ENCODE data around the gene PLXNB2. TPM values are rescaled to one million over a fixed set of nuclear protein-coding genes. Genes with fewer than 3 reads are reported as not detected.
"Not testable (repeated sequence)": the region's sequence is repeated elsewhere in the genome, so short reads cannot be mapped to it uniquely, and the experiment has no call there.

The PLXNB2 gene
- total RNA-seq, 1 experiment from 2014 or later, result 27.6 TPM

DNA sequence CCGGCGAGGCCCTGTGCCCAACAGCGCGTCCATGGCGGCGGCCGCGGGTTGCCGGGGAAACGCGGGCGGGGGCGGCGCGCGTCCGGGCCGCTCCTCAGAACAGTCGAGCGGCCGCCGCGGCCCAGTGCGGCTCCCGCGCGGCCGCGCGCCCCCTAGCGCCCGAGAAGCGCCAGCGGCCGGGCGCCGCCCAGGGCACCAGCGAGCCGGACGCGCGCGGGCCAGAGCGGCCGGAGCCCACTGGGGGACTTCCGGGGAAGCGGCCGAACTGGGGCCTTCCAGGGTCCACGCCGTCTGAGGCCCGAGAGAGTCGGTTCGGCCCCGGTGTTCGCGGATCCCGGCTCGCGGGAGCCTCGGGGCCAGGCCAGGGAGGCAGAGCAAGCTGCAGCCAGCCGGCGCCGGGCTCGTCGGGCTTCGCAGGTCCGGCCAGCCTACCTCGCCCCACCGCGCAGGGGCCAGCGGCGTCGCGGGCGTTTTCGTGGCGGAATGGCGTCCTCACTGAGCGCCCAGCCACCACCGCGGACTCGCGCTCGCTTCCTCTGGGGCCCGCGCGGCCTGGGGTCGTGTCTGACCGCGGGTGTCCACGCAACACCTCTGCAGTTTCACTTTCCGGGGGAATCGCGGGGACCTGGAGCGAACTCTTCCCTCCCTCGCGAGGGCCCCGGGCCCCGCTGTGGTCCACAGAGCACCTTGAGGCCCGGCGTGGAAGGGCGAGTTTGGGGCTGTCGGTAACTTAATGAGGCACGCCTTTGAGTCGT is 19.7 kb upstream of the PLXNB2 start, which contains the start of gene DENND6B:
Gene DENND6B (minus strand): TSS at position 57 of the 755 bp plus-strand sequence. CDS start 24 bp downstream, at position 33.
- DNase-seq (ENCODE audit: low read depth), result peak; percentile 71

DNA sequence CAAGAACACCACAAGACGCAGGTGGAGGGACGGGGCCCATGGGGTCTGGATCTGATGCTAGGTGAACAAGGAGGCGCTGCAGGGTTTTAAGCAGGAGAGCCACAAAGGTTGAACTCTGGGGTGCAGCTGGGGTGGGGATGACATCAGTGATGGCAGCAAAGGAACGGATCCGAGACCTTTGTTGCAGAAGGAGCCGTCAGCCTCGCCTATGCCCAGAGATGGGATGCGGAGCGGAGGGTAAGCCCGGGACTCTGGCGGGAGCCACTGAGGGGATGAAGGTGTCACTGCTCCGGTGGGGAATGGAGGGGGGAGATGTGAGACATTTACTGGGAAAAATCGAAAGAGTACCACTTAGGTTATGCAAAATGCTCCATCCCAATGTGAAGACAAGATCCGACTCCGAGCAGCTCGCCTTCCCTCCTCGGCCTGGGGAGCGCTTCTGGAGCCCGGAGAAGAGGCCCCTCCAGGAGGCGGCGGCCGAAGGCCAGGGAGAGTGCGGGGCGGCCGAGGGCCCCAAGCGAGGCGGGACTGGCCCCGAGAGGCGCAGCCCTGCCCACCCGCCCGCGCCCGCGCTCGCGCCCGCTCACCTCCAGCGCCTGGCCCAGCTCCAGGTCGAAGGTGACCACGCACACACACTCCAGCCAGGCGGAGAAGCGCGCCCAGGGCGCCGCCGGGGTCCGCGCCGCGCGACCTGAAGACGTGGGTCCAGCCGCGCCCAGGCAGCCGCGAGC is 18.9 kb upstream of the PLXNB2 start:
- DNase-seq (ENCODE audit: low read depth), result no peak

DNA sequence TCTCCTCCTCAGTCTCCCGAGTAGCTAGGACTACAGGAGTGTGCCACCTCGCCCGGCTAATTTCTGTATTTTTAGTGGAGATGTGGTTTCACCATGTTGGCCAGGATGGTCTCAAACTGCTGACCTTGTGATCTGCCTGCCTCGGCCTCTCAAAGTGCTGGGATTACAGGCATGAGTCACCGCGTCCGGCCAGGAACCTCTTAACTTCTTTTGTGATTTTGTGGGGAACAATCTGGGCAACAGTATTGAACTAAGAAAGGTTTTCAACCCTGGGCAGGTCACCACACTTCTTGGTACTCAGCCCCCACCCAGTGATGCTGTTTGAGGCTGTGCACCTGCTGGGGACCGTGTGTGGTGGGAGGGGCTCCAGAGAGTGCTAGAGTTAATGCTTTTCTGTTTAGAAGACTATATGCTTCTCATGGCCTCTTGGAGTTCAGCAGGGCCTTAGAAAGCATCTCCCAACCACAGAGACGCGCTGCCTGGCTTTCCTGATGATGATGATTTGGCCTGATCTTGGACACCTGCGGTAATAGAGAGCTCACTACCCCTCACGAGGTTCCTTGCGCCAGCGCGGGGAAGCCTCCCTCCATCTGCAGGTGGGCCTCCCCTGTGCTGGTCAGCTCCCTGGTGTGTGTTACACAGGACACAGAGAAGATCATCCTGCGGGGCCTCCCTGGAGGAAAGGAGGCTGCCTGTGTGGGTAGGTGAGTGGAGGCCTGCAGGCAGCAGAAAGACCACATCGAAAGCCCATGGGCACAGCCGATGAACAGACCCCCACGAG is 18.2 kb upstream of the PLXNB2 start:
- no peak for DNase-seq (ENCODE audit: low read depth)

DNA sequence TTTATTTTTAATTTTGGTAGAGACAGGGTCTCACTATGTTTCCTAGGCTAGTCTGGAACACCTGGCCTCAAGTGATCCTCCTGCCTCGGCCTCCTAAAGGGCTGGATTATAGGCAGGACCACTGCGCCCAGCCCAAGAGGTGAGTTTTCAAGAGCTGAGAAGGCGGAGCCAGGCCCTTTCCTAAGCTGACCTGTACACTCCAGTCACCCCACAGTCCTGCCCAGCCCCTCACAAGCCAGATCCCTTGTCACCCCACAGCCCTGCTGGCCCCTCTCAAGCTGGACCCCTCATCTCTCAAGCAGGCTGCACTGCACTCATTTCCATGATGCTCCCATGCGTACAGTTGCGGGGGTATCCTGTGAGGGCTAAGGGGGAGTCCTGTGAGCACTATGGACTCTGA is 16.5 kb upstream of the PLXNB2 start:
- no peak for DNase-seq (ENCODE audit: low read depth)

DNA sequence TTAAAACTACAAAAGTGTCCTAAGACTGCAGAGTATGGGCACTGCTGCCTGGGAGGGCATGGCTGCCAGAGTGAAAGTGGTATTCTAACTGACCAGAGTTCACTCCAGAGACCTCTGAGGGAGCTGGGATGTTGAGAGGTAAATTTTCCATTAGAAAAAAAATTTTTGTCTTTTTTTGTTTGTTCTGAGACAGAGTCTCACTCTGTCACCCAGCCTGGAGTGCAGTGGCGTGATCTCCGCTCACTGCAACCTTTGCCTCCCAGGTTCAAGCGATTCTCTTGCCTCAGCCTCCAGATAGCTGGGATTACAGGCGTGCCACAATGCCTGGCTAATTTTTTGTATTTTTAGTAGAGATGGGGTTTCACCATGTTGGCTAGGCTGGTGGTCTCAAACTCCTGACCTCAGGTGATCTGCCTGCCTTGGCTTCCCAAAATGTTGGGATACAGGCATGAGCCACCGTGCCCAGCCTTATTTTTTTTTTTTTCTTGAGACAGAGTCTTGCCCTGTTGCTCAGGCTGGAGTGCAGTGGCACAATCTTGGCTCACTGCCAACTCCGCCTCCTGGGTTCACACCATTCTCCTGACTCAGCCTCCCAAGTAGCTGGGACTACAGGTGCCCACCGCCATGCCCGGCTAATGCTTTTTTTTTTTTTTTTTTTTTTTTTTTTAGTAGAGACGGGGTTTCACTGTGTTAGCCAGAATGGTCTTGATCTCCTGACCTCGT is 15.1 kb upstream of the PLXNB2 start:
- not testable (repeated sequence) for DNase-seq (ENCODE audit: low read depth)

DNA sequence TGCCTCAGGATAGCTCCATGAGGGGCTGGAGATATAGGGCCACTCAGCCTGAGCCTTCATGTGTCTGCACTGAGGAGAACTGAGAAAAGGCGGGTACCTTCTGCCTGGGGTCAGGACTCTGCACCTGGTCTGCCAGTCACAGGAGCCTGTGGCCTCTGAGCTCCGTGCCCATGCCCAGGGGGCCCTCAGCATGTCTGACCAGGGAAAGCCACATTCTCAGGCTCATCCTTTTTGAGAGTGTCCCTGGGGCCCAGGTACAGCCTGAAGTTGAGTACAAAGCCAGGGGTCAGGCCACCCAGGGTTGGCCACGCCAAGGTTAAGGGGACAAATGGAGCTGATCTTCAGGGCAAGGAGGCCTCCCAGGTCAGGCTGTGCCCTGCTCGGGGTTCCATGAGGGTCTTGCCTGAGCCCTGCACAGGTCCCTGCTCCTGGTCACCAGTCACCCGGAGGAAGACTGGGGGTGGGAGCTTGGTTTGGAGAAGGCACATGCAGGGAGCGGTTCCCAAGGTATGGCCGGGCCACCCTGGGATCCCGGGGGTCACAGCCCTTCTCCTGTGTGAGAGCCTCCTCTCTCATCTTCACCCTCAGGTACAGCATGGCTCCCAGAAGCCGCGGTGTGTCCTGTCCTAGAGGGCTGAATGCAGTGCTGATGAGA is 13.4 kb upstream of the PLXNB2 start:
- DNase-seq (ENCODE audit: low read depth), result no peak

DNA sequence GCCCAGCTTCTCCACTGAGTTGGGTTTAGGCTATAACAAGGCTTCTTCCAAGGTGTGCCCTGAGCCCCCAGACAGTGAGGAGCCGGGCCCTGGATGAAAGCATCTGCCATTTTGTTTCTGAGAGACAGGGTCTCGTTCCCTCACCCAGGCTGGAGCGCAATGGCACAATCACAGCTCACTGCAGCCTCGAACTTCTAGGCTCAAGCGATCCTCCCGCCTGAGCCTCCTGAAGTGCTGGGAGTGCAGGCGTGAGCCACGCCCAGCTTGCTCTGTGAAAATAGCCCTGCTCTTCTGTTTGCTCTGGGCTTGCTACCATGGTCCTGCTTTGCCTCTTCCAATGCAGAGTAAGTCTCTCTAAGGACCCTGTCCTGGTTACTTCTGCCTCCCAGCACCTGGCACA is 12.7 kb upstream of the PLXNB2 start:
- DNase-seq (ENCODE audit: low read depth), result no peak

DNA sequence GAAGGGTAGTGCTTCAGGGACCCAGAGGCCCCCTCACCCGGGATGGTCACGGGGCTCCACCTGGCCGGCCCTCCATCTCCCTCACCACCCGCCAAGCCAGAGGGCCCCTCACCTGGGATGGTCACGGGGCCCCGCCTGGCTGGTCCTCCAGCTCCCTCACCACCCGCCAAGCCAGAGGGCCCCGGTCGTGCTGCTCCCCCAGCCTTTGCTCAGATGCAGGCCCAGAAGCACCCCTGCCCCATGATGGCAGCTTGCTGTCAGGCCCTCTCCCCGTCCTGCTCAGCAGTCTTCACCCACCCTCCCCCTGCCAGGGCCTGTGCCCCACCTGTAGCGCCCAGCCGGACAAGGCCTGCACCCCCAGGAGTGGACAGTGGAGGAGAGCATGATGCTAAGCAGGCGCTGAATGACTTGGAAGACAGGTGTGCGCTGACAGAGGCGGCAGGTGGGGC is 12.1 kb upstream of the PLXNB2 start:
- no peak for DNase-seq (ENCODE audit: low read depth)

DNA sequence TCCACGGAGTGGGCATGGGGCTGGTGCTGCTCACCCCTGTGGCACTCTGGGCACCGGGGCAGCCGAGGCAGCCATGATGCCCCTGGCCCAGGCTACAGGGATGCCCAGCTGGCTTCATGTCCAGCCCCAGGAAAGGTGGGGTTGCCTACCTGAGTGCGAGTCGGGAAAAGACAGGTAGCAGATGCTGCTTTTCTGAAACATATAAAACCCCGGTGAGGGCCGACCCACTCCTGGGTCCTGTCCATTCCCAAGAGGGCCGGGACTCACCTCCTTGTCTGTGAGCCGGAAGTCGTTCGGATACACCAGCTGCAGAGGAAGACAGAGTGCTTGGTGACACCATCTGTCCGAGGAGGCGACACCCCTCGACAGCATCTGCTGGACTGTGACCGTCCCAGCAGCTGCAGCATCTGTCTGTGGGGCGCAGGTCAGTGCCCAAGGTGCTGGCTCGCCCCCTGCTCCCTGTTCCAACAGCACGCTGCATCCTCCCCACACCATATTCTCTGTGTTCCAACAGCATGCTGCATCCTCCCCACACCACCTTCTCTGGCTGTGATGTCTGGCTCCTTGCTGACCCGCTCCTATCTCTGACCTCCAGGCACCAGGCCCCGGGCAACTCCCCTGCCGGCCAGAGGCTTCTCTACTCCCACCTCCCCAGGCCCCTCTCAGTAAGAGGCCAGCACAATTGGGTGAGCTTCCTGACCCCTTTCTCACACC is 11.4 kb upstream of the PLXNB2 start:
- no peak for DNase-seq (ENCODE audit: low read depth)

DNA sequence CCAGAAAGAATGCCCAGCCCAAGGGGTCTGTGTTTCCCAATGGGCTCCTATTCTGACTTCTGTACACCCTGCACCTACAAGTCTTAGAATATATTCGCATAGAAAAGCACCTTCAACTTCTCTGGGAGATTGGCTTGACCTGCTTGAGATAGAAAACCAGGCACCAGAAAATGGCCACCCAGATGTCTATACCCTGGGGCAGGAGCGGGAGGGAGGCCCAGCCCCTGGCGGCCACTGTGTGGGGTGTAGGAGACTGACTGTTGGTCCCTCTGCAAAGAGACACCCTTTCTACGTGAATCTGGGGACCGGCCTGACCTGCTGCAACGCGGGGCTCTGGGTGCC is 10.9 kb upstream of the PLXNB2 start:
- no peak for DNase-seq (ENCODE audit: low read depth)

DNA sequence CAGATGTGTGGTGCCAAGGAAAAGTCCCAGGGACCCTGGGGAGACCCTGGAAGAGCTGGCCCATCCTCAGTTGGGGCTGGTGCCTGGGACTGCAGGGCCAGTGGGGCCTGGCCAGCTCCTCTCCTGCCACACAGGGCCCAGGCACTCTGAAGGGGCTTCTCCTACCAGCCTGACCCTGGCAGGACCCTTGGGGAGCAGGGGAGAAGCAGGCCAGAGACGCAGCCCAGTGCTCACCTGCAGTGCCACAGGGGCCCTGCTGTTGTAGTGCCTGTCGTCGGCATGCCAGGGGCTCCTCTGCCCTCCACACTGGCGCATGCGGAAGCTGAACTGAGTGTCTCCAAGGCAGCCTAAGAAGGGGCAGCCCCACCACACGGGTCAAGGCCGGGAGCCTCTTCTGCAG is 10.2 kb upstream of the PLXNB2 start:
- DNase-seq (ENCODE audit: low read depth), result no peak

DNA sequence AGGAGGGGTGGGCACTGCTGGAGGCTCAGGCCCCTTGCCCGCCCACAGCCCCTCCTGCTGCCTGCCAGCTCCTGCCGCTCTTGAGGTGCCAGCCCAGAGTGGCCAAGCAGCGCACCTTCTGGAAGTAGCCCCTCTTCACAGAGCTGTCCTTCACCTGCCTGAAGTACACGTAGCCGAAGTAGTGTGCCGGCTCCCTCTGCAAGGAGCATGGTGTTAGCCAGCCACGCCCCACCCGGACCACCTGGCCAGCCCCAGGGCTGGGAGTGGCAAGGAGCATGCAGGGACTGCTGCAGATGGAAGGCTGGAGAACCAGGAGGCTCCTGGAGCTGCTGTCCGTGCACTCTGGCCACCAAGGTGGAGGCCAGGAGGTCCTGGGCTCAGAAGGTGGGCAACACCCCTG is 9.7 kb upstream of the PLXNB2 start:
- DNase-seq (ENCODE audit: low read depth), result no peak

DNA sequence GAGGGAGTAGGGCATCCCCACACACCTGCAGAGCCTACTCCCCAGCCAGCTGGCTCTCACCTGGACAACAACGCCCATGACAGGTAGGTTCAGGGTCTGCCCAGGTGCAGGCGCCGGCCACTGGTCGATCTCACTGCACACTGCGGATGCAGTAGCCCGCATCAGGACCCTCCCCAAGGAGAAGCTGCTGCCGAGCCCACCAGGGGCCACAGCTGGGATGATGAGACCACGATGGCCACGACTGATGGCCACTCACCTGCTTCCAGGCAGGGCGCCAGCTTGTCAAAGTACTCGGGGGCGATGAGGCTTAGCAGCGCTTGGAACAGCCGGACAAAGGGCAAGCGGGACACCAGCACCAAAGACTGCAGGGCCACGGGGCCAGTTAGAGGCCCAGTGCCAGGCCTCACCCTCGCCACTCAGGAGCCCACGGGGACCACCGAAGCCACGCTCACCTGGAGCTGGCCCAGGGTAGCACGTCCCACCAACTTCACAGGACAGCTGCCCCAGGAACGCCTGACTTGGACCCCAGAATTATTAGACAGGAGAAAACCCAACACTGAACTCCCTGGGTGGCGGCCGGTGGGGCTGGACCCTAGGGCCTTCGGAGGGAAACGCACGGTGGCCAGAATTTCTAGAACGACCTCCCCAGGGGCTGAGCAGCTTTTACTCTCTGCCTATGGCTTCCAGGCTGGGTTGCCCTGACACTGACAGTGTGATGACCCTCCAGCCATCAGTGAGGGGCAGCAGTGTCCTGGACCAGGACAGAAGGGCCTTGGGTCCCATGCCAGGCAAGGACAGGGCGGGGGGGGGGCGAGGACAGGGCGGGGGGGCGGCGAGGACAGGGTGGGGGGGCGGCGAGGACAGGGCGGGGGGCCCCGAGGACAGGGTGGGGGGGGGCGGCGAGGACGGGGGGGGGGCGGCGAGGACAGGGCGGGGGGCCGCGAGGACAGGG is 8.9 kb upstream of the PLXNB2 start:
- DNase-seq (ENCODE audit: low read depth), result no peak

DNA sequence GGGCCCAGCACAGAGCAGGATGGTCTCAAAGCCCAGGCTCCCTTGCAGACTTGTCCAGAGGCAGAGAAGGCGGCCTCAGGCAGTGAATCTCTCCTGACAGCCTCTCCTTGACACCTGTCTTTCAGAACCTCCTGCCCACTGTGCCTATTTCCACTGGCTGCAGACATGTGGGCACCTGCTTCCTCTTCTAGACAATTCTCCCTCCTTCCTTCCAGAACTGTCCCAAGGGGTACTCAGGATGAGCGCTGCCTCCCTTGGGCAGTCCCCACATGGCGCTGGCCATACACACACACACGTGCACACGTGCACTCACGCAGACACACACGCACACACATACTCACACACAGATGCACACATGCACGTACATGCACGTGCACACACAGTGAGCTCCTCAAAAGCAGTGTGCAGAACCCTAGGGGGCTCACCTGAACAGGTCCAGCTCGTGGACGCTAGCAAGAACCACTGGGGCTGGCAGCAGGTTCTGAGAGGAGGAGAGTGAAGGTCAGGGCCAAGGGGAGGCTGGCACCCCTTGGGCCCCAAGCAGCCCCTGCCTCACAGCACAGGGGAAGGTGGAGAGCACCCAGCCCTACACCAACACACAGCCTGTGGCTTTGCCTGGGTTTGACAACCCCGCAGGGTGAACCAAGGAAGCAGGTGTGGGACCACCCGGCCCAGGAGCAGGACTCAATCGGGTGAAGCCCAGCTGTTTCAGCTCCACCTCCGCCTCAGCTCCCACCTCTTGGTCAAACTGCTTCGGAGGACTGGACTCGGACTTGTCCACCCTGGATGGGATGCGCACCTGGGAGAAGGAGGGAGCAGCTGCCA is 8.1 kb upstream of the PLXNB2 start:
- no peak for DNase-seq (ENCODE audit: low read depth)

DNA sequence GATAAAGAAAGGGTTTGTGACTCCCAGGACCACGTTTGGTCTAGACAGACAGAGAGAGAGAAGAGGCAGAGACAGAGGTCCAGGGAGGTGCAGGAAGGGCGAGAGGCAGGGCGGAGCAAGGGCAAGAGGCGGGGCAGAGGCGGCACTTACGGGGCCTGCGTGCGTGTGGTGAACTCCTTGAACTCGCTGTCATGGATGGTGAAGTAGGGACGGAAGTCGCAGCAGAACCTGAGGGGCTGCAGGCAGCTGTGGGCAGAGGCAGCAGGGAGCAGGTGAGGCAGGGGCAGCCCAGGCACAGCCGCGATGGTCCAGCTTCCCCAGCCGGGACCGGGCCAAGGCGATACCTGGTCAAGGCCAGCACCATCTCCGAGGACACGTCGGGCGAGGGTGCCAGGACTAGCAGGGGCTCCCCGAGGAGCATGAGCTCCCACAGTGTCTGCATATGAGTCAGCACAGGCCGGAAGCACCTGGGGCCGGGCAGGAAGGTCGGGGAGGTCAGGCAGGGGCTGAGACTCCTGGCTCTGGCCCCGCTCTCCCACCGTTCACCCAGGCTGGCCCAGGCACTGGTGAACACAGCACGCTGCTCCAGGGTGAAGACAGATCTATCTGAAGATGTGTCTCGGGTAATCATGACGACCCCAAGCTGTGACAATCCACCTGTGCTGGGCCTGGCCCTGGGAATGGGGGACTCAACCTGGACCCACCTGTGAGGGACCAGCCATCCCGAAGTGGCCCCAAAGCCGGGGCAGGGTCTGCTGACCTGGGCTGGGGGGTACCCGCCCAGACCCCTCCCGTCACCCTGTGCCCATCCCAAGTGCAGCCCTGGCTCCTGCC is 7.2 kb upstream of the PLXNB2 start:
- peak; percentile 39 for DNase-seq (ENCODE audit: low read depth)

DNA sequence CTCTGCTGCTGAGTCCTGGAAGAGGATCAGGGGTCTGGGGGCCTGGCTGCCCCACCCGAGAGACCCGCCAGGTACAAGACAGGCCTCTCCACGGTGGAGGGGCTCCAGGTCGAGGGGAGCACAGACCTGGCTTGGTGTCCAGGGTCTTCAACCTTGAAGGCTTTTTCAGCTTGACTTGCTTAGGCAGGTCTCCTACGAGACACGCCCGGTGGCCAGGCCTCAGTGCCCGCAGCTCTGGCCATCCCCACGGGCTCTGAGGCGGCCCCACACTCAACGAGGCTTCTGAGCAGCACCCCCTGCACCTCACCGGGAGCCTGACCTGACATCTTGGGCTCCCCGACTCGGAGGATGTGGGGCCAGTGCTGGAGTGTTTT is 6.6 kb upstream of the PLXNB2 start:
- no peak for DNase-seq (ENCODE audit: low read depth)

DNA sequence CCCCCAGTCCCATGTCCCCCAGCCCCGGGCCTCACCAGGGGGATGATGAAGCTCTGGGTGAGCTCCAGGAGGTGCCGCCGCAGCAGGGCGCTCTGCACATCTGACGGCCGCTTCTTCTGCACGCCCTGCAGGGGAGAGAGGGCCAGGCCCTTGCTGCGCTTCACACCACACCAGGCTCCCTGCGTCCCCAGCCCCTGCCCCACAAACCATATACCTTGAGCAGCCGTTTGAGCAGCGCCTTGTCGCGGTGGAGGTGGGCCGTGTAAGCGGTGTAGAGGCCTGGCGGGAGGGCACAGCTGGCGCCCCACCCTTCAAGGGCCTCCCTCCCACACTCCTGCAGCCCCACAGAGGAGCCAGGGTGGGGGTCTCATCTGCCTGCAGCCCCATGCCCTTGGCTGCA is 6.2 kb upstream of the PLXNB2 start:
- no peak for DNase-seq (ENCODE audit: low read depth)

DNA sequence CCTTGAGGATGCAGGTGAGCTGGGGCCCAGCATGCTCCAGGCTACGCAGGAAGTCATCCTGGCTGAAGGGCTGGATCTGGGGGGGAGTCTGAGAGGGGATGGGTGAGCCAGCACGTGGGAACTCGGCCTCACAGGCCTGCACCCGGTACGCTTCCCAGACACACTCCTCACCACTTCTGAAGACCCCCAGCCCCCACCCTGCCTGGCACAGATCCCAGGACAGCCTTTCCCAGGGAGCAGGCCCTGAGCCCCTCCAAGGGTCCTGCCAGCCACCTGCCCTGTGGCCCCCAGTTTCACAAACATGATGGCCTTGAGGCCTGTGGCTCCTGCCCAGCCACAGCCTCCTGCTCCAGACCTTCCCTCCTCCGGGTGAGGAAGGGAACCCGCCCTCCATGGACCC is 5.6 kb upstream of the PLXNB2 start:
- DNase-seq (ENCODE audit: low read depth), result no peak
